Panc1 (cell line): Measurements from ENCODE around the gene MRPS5. TPM values are rescaled to one million over a fixed set of nuclear protein-coding genes. Genes with fewer than 3 reads are reported as not detected.

ENCODE experiments used
- ATAC-seq: fragments of 200-7000 bp; cut with Tn5 transposase; 2 replicates; pipeline ENCODE4 v1.9.1; 2020; ENCODE audit warnings: mild to moderate bottlenecking, moderate library complexity
- BruUV-seq: library from RNA; stranded (reverse); fragments of 400-500 nt; replicated peaks from 2 replicates; lab custom pipeline; 2021; lab: Mats Ljungman, UMichigan
- CTCF ChIA-PET: fragments of 300-600 bp; sonication (Branson Sonifier 250); formaldehyde crosslinking; loops from one replicate; lab custom pipeline; 2022; ENCODE audit warnings: antibody characterized with exemption; lab: Charles Lee
- POLR2A ChIA-PET: fragments of 300-600 bp; sonication (Branson Sonifier 250); formaldehyde crosslinking; loops from one replicate; lab custom pipeline; 2022; ENCODE audit warnings: antibody characterized with exemption; lab: Charles Lee
- DNase-seq: peaks from one replicate; pipeline ENCODE4 v3.0.0-alpha.2; 2010; ENCODE audit warnings: low read depth, low spot score
- H3K27ac ChIP-seq: 2 replicates; pipeline ENCODE4 v1.5.1; 2011; ENCODE audit warnings: mild to moderate bottlenecking, low read length, inconsistent platforms
- H3K27me3 ChIP-seq: fragments of 200-500 bp; sonication (Bioruptor generic); 2 replicates; pipeline ENCODE4 v1.6.0; 2014; ENCODE audit warnings: low read length, inconsistent platforms; ENCODE audit not compliant: control insufficient read depth, insufficient read depth
- H3K36me3 ChIP-seq: fragments of 200-500 bp; sonication (Bioruptor generic); 2 replicates; pipeline ENCODE4 v1.5.1; 2014; ENCODE audit warnings: inconsistent platforms, mild to moderate bottlenecking, low read length, moderate library complexity; ENCODE audit not compliant: control insufficient read depth, insufficient read depth
- H3K4me1 ChIP-seq: 2 replicates; pipeline ENCODE4 v1.5.1; 2011; ENCODE audit warnings: inconsistent platforms, mild to moderate bottlenecking, low read length, moderate library complexity; ENCODE audit not compliant: control insufficient read depth, insufficient read depth
- H3K4me3 ChIP-seq, 2 experiments: 2 replicates each; pipeline ENCODE4 v1.5.1; 2011 to 2012; ENCODE audit warnings: low read depth in 2 of 2, low read length in 2 of 2, mild to moderate bottlenecking in 2 of 2, inconsistent platforms in 1 of 2, moderate library complexity in 1 of 2
- H3K9me3 ChIP-seq: fragments of 200-500 bp; sonication (Bioruptor generic); 2 replicates; pipeline ENCODE4 v1.5.1; 2014; ENCODE audit warnings: low read depth, mild to moderate bottlenecking, inconsistent platforms, low read length, moderate library complexity; ENCODE audit not compliant: control insufficient read depth, insufficient read depth
- CTCF ChIP-seq: fragments of 450-650 bp; IDR thresholded peaks from 2 replicates; pipeline ENCODE4 v1.5.1; 2017; ENCODE audit warnings: mild to moderate bottlenecking
- POLR2AphosphoS5 ChIP-seq: IDR thresholded peaks from 2 replicates; pipeline ENCODE4 v1.6.1; 2012; ENCODE audit warnings: mild to moderate bottlenecking, low read depth, low read length, moderate library complexity
- REST ChIP-seq, 2 experiments: IDR thresholded peaks; 2 replicates each; pipeline ENCODE4 v1.6.1; 2011 to 2012; ENCODE audit warnings: low read depth in 2 of 2, control low read depth in 1 of 2, low read length in 1 of 2, mild to moderate bottlenecking in 1 of 2, moderate library complexity in 1 of 2; ENCODE audit not compliant: insufficient read depth in 1 of 2
- SIN3A ChIP-seq: IDR thresholded peaks from 2 replicates; pipeline ENCODE4 v1.6.1; 2012; ENCODE audit warnings: low read depth, mild to moderate bottlenecking, low read length, moderate library complexity, borderline replicate concordance; ENCODE audit not compliant: insufficient read depth
- TCF7L2 ChIP-seq: IDR thresholded peaks from 2 replicates; pipeline ENCODE4 v1.6.1; 2011; ENCODE audit warnings: mild to moderate bottlenecking, low read depth, low read length, inconsistent platforms
- in situ Hi-C: cut with HindIII; loops from 2 replicates; pipeline ENCODE4 v1.10.0; 2016; ENCODE audit warnings: low sequenced_read_pairs, low pct_unique_long_range_greater_than_20kb
- intact Hi-C: fragments of 100-400 bp; cut with micrococcal nuclease; formaldehyde crosslinking; loops from one replicate; pipeline ENCODE4 v1.10.0; 2022; ENCODE audit not compliant: unreplicated experiment
- total RNA-seq: library from RNA; stranded (reverse); gene quantifications from one replicate; pipeline ENCODE4 v1.2.1, GENCODE V29; 2021; ENCODE audit not compliant: unreplicated experiment

The MRPS5 gene
- total RNA-seq, 1 experiment from 2014 or later: 95.8 TPM

DNA sequence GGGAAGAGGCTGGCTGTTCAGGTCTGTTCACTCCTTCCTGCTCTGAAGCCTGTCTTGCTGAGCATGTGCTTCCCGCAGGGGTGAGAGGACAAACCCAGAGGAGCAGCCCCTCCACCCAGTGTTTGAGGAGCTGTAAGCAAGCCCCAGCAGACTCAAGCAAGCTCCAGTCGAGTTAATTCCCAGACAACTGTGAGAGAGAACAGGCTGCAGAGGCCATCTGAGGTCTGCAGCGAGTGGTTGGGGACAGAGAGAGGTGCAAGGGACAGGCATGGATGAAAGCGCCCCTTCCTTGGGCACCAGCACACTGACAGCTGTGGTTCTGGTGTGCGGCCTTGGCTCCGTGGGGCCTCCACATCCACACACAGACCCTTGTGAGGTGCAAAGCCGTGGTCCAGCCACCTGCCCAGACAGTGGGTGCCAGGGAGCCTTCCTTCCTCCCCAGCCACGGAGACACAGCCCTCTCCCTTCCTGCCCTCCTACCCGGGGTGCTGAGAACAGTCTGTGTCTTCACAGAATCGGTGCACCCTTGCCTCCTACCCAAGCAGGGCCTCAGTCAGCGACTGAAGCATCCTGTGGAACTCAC lies 59.9 kb downstream of the MRPS5 start:
- no peaks in the 10 kb centered on the region for H3K36me3 ChIP-seq
- H3K4me3 ChIP-seq: no peak overlapping the region
- no peak for TF ChIP-seq SIN3A
- no peak for TF ChIP-seq CTCF
- no peak for TF ChIP-seq REST (IDR thresholded peaks at IDR 0.05; ENCODE audit: insufficient read depth in 1 of 2, low read depth in 2 of 2, low read length in 1 of 2)
- no peak for TF ChIP-seq TCF7L2
- no peak for TF ChIP-seq POLR2AphosphoS5
- H3K9me3 ChIP-seq: no peaks in the 10 kb centered on the region
- in situ Hi-C loops (no loop called here), intact Hi-C loops (no loop called here)
- DNase-seq (no peak), ATAC-seq (no peak)
- H3K27me3 ChIP-seq: no peaks in the 10 kb centered on the region
- no TSS peak for BruUV-seq
- H3K27ac ChIP-seq: no peak overlapping the region
- no peaks in the 10 kb centered on the region for H3K4me1 ChIP-seq
- CTCF ChIA-PET: interaction anchor here (0.9 kb wide), 1 partner anchor 18 kb away, joined by 4 read pairs; no protein-coding TSS in a partner anchor
- POLR2A ChIA-PET: no interaction called here

DNA sequence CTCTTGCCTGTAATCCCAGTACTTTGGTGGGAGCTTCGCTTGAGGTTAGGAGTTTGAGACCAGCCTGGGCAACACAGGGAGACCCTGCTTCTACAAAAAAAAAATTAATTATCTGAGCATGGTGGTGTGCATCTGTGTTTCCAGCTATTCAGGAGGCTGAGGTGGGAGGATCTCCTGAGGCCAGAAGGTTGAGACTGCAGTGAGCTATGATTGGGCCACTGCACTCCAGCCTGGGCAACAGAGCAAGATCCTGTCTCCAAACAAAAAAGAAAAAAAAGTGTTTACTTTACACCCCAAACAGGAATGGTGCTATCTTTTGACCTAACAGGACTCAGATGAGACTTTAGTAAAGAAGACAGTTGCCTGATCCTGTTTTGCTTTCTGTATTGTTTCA lies 60.5 kb downstream of the MRPS5 start:
- Histone ChIP-seq H3K4me1 (no peaks in the 10 kb centered on the region), H3K9me3 (no peaks in the 10 kb centered on the region), H3K36me3 (no peaks in the 10 kb centered on the region), H3K4me3 (no peak overlapping the region), H3K27me3 (no peaks in the 10 kb centered on the region), H3K27ac (no peak overlapping the region)
- no TSS peak for BruUV-seq
- TF ChIP-seq POLR2AphosphoS5 (no peak), REST (IDR thresholded peaks at IDR 0.05; ENCODE audit: insufficient read depth in 1 of 2, low read depth in 2 of 2, low read length in 1 of 2) (no peak), CTCF (no peak), TCF7L2 (no peak), SIN3A (no peak)
- no peak for ATAC-seq
- CTCF ChIA-PET: no interaction called here
- DNase-seq: no peak
- intact Hi-C loops: no loop called here
- in situ Hi-C loops: no loop called here
- POLR2A ChIA-PET: no interaction called here
